ENCODE measurements around the gene MAP3K1. TPM values are rescaled to one million over a fixed set of nuclear protein-coding genes. Genes with fewer than 3 reads are reported as not detected.

The MAP3K1 gene
- total RNA-seq, 1 experiment from 2014 or later = 5.7 TPM

- H3K9me3 ChIP-seq (ENCODE audit: low read length) = no peaks in the 10 kb centered on the region
- peaks cover 8% of the 10 kb centered on the region; the same call in 1 of the 2 replicates for H3K4me1 ChIP-seq (ENCODE audit: insufficient read depth, low read length)
- H3K27me3 ChIP-seq (ENCODE audit: low read length) = no peaks in the 10 kb centered on the region
- CTCF ChIA-PET = no interaction called here
- intact Hi-C loops (cut with micrococcal nuclease) = no loop called here
- no peaks in the 10 kb centered on the region for H3K9me2 ChIP-seq (replicated peaks; ENCODE audit: low read length)
- H3K79me2 ChIP-seq (ENCODE audit: low read length) = peaks cover 35% of the 10 kb centered on the region
- H3K9ac ChIP-seq (ENCODE audit: low read length) = no peak overlapping the region
- POLR2A ChIA-PET (ENCODE audit: unreplicated experiment) = no interaction called here
- H2AFZ ChIP-seq (ENCODE audit: low read length) = no peak overlapping the region
- H3K27ac ChIP-seq (ENCODE audit: low read length) = no peak overlapping the region
- H3K4me2 ChIP-seq (ENCODE audit: low read length) = no peak overlapping the region
- H4K20me1 ChIP-seq (ENCODE audit: low read length) = no peaks in the 10 kb centered on the region
- ATAC-seq = no peak
- H3K36me3 ChIP-seq (ENCODE audit: low read depth, low read length) = no peaks in the 10 kb centered on the region
- no peak for DNase-seq
- H3F3A ChIP-seq (ENCODE audit: low read length, unreplicated experiment) = no peaks in the 10 kb centered on the region
- no peak overlapping the region for H3K4me3 ChIP-seq (ENCODE audit: low read length)
- TF ChIP-seq EZH2 (IDR thresholded peaks at IDR 0.05; ENCODE audit: low read length, unreplicated experiment) (no peak), EZH2phosphoT487 (IDR thresholded peaks at IDR 0.05; ENCODE audit: borderline replicate concordance, low read length) (no peak), CTCF (conservative IDR thresholded peaks at IDR 0.05; ENCODE audit: low read depth, low read length) (no peak)
- BruUV-seq (replicated peaks) = no TSS peak
Measured at GRCh38 chr5:56856541-56857178, 41.3 kb downstream of the MAP3K1 start.

- no peaks in the 10 kb centered on the region for H4K20me1 ChIP-seq (ENCODE audit: low read length)
- DNase-seq (no peak), ATAC-seq (no peak)
- no peaks in the 10 kb centered on the region for H3K9me3 ChIP-seq (ENCODE audit: low read length)
- H3F3A ChIP-seq (ENCODE audit: low read length, unreplicated experiment) = no peaks in the 10 kb centered on the region
- no peaks in the 10 kb centered on the region for H3K4me1 ChIP-seq (ENCODE audit: insufficient read depth, low read length)
- no peaks in the 10 kb centered on the region for H3K36me3 ChIP-seq (ENCODE audit: low read depth, low read length)
- peaks cover 15% of the 10 kb centered on the region for H3K79me2 ChIP-seq (ENCODE audit: low read length)
- intact Hi-C loops (cut with micrococcal nuclease) = no loop called here
- CTCF ChIA-PET = no interaction called here
- no peaks in the 10 kb centered on the region for H3K27me3 ChIP-seq (ENCODE audit: low read length)
- no peak overlapping the region for H3K9ac ChIP-seq (ENCODE audit: low read length)
- H3K9me2 ChIP-seq (replicated peaks; ENCODE audit: low read length) = no peaks in the 10 kb centered on the region
- H3K27ac ChIP-seq (ENCODE audit: low read length) = no peak overlapping the region
- no peak for TF ChIP-seq EZH2 (IDR thresholded peaks at IDR 0.05; ENCODE audit: low read length, unreplicated experiment)
- no peak for TF ChIP-seq CTCF (conservative IDR thresholded peaks at IDR 0.05; ENCODE audit: low read depth, low read length)
- TF ChIP-seq EZH2phosphoT487 (IDR thresholded peaks at IDR 0.05; ENCODE audit: borderline replicate concordance, low read length) = no peak
- no peak overlapping the region for H3K4me3 ChIP-seq (ENCODE audit: low read length)
- POLR2A ChIA-PET (ENCODE audit: unreplicated experiment) = no interaction called here
- no peak overlapping the region for H2AFZ ChIP-seq (ENCODE audit: low read length)
- no peak overlapping the region for H3K4me2 ChIP-seq (ENCODE audit: low read length)
- no TSS peak for BruUV-seq (replicated peaks)
Measured at GRCh38 chr5:56858777-56859442, 43.6 kb downstream of the MAP3K1 start.

- H3K36me3 ChIP-seq (ENCODE audit: low read depth, low read length) = no peaks in the 10 kb centered on the region
- no peaks in the 10 kb centered on the region for H3K27me3 ChIP-seq (ENCODE audit: low read length)
- no peak for DNase-seq
- intact Hi-C loops (cut with micrococcal nuclease) = no loop called here
- H3K9me2 ChIP-seq (replicated peaks; ENCODE audit: low read length) = no peaks in the 10 kb centered on the region
- ChIA-PET POLR2A (ENCODE audit: unreplicated experiment) (no interaction called here), CTCF (interaction anchor here (0.7 kb wide), 1 partner anchor 24 kb away, joined by 3 read pairs; no protein-coding TSS in a partner anchor)
- no peaks in the 10 kb centered on the region for H3K9me3 ChIP-seq (ENCODE audit: low read length)
- no peak overlapping the region for H3K27ac ChIP-seq (ENCODE audit: low read length)
- no peaks in the 10 kb centered on the region for H3F3A ChIP-seq (ENCODE audit: low read length, unreplicated experiment)
- no peak overlapping the region for H3K4me2 ChIP-seq (ENCODE audit: low read length)
- H2AFZ ChIP-seq (ENCODE audit: low read length) = no peak overlapping the region
- no TSS peak for BruUV-seq (replicated peaks)
- ATAC-seq = no peak
- H3K4me1 ChIP-seq (ENCODE audit: insufficient read depth, low read length) = no peaks in the 10 kb centered on the region
- TF ChIP-seq EZH2 (IDR thresholded peaks at IDR 0.05; ENCODE audit: low read length, unreplicated experiment) (no peak), EZH2phosphoT487 (IDR thresholded peaks at IDR 0.05; ENCODE audit: borderline replicate concordance, low read length) (no peak), CTCF (conservative IDR thresholded peaks at IDR 0.05; ENCODE audit: low read depth, low read length) (no peak)
- no peaks in the 10 kb centered on the region for H4K20me1 ChIP-seq (ENCODE audit: low read length)
- no peak overlapping the region for H3K4me3 ChIP-seq (ENCODE audit: low read length)
- H3K9ac ChIP-seq (ENCODE audit: low read length) = no peak overlapping the region
- no peaks in the 10 kb centered on the region for H3K79me2 ChIP-seq (ENCODE audit: low read length)
Measured at GRCh38 chr5:56861893-56862485, 46.6 kb downstream of the MAP3K1 start.
